Spleen (tissue), 11 donors: ENCODE results near the gene RNASEH1. TPM values are rescaled to one million over a fixed set of nuclear protein-coding genes. Genes with fewer than 3 reads are reported as not detected.
A peak's percentile ranks its signal among the peaks of the same experiment; 100 is the strongest.
"Not testable (repeated sequence)": the region's sequence is repeated elsewhere in the genome, so short reads cannot be mapped to it uniquely, and the experiment has no call there.

Experiments
- DNase-seq: peaks from one replicate; pipeline ENCODE4 v3.0.0-alpha.2; 2020
- H3K27ac ChIP-seq, 8 donors: fragments of 200-600 bp; sonication (generic) in 7 of 8; 1 replicate in 4 of 8; 2 replicates in 4 of 8; pipeline versions ENCODE4 v1.5.0 to v1.8.0; 2016 to 2021; ENCODE audit warnings: inconsistent platforms in 4 of 8, mild to moderate bottlenecking in 4 of 8, moderate library complexity in 1 of 8
- H3K27me3 ChIP-seq, 7 donors: fragments of 200-600 bp; sonication (generic) in 6 of 7; replicated peaks in 1 of 7; 1 replicate in 4 of 7; 2 replicates in 3 of 7; pipeline versions ENCODE4 v1.5.0 to v1.8.0; 2016 to 2021; ENCODE audit warnings: inconsistent platforms in 3 of 7, mild to moderate bottlenecking in 1 of 7
- H3K36me3 ChIP-seq, 6 donors: fragments of 200-600 bp; sonication (generic) in 5 of 6; 1 replicate in 4 of 6; 2 replicates in 2 of 6; pipeline versions ENCODE4 v1.5.0 to v1.8.0; 2016 to 2021; ENCODE audit warnings: inconsistent platforms in 2 of 6
- H3K4me1 ChIP-seq, 6 donors: fragments of 200-600 bp; sonication (generic) in 5 of 6; 1 replicate in 3 of 6; 2 replicates in 3 of 6; pipeline versions ENCODE4 v1.5.0 to v1.8.0; 2016 to 2021; ENCODE audit warnings: inconsistent platforms in 3 of 6
- H3K4me3 ChIP-seq, 8 donors: fragments of 200-600 bp; sonication (generic) in 7 of 8; 1 replicate in 4 of 8; 2 replicates in 4 of 8; pipeline versions ENCODE4 v1.5.0 to v1.8.0; 2016 to 2021; ENCODE audit warnings: inconsistent platforms in 4 of 8, mild to moderate bottlenecking in 4 of 8, moderate library complexity in 2 of 8
- H3K9me3 ChIP-seq, 8 donors: fragments of 200-600 bp; sonication (generic) in 7 of 8; 1 replicate in 4 of 8; 2 replicates in 4 of 8; pipeline versions ENCODE4 v1.5.0 to v1.8.0; 2016 to 2021; ENCODE audit warnings: inconsistent platforms in 4 of 8
- POLR2A ChIP-seq, 3 donors: fragments of 450-650 bp; IDR thresholded peaks; one replicate each; pipeline ENCODE4 v1.5.1; 2017; ENCODE audit warnings: antibody characterized with exemption in 3 of 3, mild to moderate bottlenecking in 1 of 3
- POLR2AphosphoS5 ChIP-seq, 3 donors: sonication (generic); formaldehyde crosslinking; IDR thresholded peaks; one replicate each; pipeline ENCODE4 v1.5.1; 2017; ENCODE audit warnings: antibody characterized with exemption in 3 of 3
- WGBS, 5 donors: extraction: QIAGEN DNeasy Blood & Tissue Kit in 3 of 5; methylation state at CpG; one replicate each; pipeline versions ENCODE4 v1.1.5 to v1.1.7; 2013 to 2018; 5-methylcytosine and 5-hydroxymethylcytosine counted together
- intact Hi-C: fragments of 100-400 bp; cut with DNase I; formaldehyde crosslinking; loops from one replicate; pipeline ENCODE4 v1.15.0; 2023; ENCODE audit warnings: low total_unique reads
- polyA plus RNA-seq, 3 donors: library from polyadenylated mRNA; stranded (reverse); fragments of 200-250 nt; gene quantifications; one replicate each; pipeline ENCODE4 v1.2.1, GENCODE V29; 2013
- total RNA-seq, 7 donors: library from RNA; depleted of rRNA in 3 of 7; stranded (reverse); fragments of >200 nt in 3 of 7; fragmentation: NEBNext Ultra II Directional in 4 of 7; extraction: Animal tissue kit (Norgen Biotek cat#: 25700) in 4 of 7; gene quantifications; one replicate each; pipeline versions ENCODE4 v1.1.0 to v1.2.1, GENCODE V29; 2016 to 2021
- TF ChIP-seq, protein P1 (sequence below), 11 experiments: fragments of 200-600 bp in 7 of 11; fragments of 450-650 bp in 4 of 11; sonication (generic) in 4 of 11; IDR thresholded peaks in 8 of 11; conservative IDR thresholded peaks in 3 of 11; 1 replicate in 7 of 11; 2 replicates in 4 of 11; pipeline versions ENCODE4 v1.4.0 to v1.8.0; 2016 to 2021; ENCODE audit warnings: antibody characterized with exemption in 11 of 11, inconsistent platforms in 4 of 11, mild to moderate bottlenecking in 1 of 11
- donor health status: healthy with polysubstance abuse.
- donor health status: DM: no; HTN: no; CAD: no; lungs with moderate emphysema.
- donor health status: DM: no; HTN: no; CAD: no.
- donor health status: Bipolar disorder and iron deficiency.
- donor health status: healthy.
- donor health status: DM: no; HTN: no; CAD: no.
- donor health status: DM: yes; HTN: yes; CAD: no.

Gene RNASEH1
- total and polyA plus RNA-seq, 10 donors = 4.3 to 24.7 (median 18.2) TPM

DNA sequence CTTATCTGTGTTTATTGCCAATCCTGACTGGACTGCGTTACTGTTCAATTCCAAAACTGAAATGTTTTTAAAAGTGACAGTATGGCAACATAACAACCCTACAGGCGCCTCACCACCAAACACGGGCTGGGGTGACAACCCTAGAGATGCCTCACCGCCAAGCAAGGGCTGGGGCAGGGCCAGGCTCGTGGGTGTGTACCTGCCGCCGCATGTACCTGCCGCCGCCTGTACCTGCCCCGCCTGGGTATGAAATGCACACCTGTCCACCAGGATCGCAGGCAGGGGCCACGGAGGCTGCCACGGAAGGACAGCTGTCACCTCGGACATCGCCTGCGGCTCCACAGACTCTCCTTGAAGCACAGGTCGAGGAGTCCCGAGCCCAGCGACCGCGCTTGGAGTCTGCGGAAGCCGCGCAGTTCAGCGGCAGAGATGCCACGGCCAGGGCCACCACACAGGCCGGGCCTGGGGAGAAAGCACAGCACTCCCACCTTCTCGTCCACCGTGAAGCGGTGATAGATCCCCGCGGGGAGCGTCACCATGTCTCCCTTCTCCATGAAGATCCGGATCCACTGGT is 57.7 kb downstream of the RNASEH1 start:
- WGBS, 5 donors = 95 to 97% (median 97%) methylated on average over 22 to 34 of the region's 34 CpGs
- Histone ChIP-seq H3K36me3 (peaks cover 5 to 98% (median 62%) of the 10 kb centered on the region in 6 donors), H3K27ac (no peak overlapping the region), H3K4me3 (no peak overlapping the region), H3K27me3 (no peaks in the 10 kb centered on the region), H3K9me3 (no peaks in the 10 kb centered on the region), H3K4me1 (no peaks in the 10 kb centered on the region)
- DNase-seq = no peak
- TF ChIP-seq POLR2AphosphoS5 (IDR thresholded peaks at IDR 0.05) = peak in 1 of 3 donors; percentile 35
- TF ChIP-seq, protein P1, sequence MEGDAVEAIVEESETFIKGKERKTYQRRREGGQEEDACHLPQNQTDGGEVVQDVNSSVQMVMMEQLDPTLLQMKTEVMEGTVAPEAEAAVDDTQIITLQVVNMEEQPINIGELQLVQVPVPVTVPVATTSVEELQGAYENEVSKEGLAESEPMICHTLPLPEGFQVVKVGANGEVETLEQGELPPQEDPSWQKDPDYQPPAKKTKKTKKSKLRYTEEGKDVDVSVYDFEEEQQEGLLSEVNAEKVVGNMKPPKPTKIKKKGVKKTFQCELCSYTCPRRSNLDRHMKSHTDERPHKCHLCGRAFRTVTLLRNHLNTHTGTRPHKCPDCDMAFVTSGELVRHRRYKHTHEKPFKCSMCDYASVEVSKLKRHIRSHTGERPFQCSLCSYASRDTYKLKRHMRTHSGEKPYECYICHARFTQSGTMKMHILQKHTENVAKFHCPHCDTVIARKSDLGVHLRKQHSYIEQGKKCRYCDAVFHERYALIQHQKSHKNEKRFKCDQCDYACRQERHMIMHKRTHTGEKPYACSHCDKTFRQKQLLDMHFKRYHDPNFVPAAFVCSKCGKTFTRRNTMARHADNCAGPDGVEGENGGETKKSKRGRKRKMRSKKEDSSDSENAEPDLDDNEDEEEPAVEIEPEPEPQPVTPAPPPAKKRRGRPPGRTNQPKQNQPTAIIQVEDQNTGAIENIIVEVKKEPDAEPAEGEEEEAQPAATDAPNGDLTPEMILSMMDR (IDR thresholded peaks at IDR 0.05 in 8 of 11, conservative IDR thresholded peaks at IDR 0.05 in 3 of 11) = no peak
- intact Hi-C loops = no loop called here

DNA sequence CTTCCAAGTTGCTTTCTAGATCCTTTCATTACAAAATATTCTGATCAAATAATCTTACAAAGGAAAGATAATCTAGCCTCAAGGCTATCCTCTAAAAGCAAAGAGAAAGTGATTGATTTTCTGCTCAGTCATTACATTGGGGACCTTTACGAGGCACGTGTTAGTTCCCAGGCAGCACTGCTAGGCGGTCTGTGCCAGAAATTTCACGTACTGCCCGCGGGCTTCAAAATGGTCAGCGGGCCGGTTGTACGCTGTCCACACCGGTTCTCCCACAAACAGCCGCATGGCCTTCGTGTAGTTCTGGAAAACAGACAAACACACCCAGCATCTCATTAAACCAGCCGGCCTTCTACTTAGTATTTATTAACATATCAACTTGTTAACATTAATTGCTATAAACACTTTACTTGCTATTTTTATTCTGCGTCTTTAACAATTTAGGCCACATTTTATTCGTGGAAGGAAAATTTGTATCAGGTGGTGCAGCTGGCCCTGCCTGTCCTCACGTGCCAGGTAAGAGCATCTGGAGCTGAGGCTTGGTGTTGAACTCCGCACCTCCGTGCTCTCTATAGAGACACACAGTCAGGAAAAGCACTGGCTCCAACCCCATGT is 59.2 kb downstream of the RNASEH1 start:
- Histone ChIP-seq H3K27ac (no peak overlapping the region), H3K4me1 (no peaks in the 10 kb centered on the region), H3K4me3 (no peak overlapping the region), H3K27me3 (no peaks in the 10 kb centered on the region), H3K9me3 (no peaks in the 10 kb centered on the region), H3K36me3 (peaks cover 5 to 89% (median 60%) of the 10 kb centered on the region in 6 donors)
- 95 to 97% (median 97%) methylated on average over 18 of the region's 18 CpGs for WGBS, 5 donors
- TF ChIP-seq POLR2A (IDR thresholded peaks at IDR 0.05) = no peak
- intact Hi-C loops = no loop called here
- no peak for DNase-seq

DNA sequence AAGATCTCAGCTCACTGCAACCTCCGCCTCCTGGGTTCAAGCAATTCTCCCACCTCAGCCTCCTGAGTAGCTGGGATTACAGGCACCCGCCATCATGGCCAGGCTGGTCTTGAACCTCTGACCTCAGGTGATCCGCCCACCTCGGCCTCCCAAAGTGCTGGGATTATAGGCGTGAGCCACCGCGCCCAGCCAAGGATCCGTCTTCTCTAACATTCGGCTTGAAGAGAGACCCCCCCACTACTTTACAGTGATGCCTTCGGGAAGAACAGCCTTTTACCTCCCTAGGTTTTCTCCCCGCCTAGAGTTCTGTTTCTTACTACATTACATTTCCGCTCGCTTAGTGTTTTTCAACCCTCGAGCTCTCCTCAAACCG is 61.4 kb downstream of the RNASEH1 start:
- H3K9me3 ChIP-seq, H3K27me3 ChIP-seq, DNase-seq, H3K27ac ChIP-seq, H3K4me3 ChIP-seq, H3K4me1 ChIP-seq, intact Hi-C loops: not testable (repeated sequence)
- H3K36me3 ChIP-seq = peaks cover 5 to 70% (median 55%) of the 10 kb centered on the region in 6 donors
- WGBS, 5 donors = 94 to 97% (median 94%) methylated on average over 15 of the region's 15 CpGs

Other genes starting within 250 kb of the RNASEH1 start
- 10 to 100 TPM; 16.1 to 60.1 (median 35.6) TPM for gene EIPR1, start 180.5 kb downstream of the RNASEH1 start, total RNA-seq
- gene EIPR1, start 180.5 kb downstream of the RNASEH1 start, polyA plus RNA-seq = 10 to 100 TPM; 17.0 to 25.7 (median 23.4) TPM
- 100 to 1,000 TPM in 3 of 7 donors, 10 to 100 TPM in 4; 70.2 to 132 (median 97.3) TPM for gene TRAPPC12, start 178.6 kb downstream of the RNASEH1 start, total RNA-seq
- 100 to 1,000 TPM in 1 of 3 donors, 10 to 100 TPM in 2; 72.3 to 111 (median 76.7) TPM for gene TRAPPC12, start 178.6 kb downstream of the RNASEH1 start, polyA plus RNA-seq
- gene ADI1, start 38.8 kb downstream of the RNASEH1 start, total RNA-seq = 100 to 1,000 TPM in 1 of 7 donors, 10 to 100 TPM in 6; 36.5 to 106 (median 55.8) TPM
- 10 to 100 TPM; 31.8 to 56.0 (median 48.4) TPM for gene ADI1, start 38.8 kb downstream of the RNASEH1 start, polyA plus RNA-seq
- gene RPS7, start 16.9 kb upstream of the RNASEH1 start, total RNA-seq = 1,000 to 10,000 TPM in 6 of 7 donors, 100 to 1,000 TPM in 1; 901 to 3,930 (median 1,217) TPM
- gene RPS7, start 16.9 kb upstream of the RNASEH1 start, polyA plus RNA-seq = 1,000 to 10,000 TPM; 3,976 to 6,688 (median 5,664) TPM
- gene COLEC11, start 36.8 kb upstream of the RNASEH1 start, total RNA-seq = 1 to 10 TPM in 6 of 7 donors, under 1 TPM in 1; 0.64 to 8.0 (median 4.7) TPM
- 1 to 10 TPM; 1.9 to 3.2 (median 2.0) TPM for gene COLEC11, start 36.8 kb upstream of the RNASEH1 start, polyA plus RNA-seq
- not detected for gene ALLC, start 99.9 kb upstream of the RNASEH1 start, total RNA-seq
- not detected for gene ALLC, start 99.9 kb upstream of the RNASEH1 start, polyA plus RNA-seq
- not detected for gene DCDC2C, start 145.2 kb upstream of the RNASEH1 start, total RNA-seq
- gene DCDC2C, start 145.2 kb upstream of the RNASEH1 start, polyA plus RNA-seq = under 1 TPM in 2 of 3 donors, not detected in 1; 0.03 to 0.22 TPM